Liver (tissue), 9 donors: ENCODE results near the gene PPP6R3. TPM values are rescaled to one million over a fixed set of nuclear protein-coding genes. Genes with fewer than 3 reads are reported as not detected.

Experiments used
- DNase-seq: peaks from one replicate; pipeline ENCODE4 v3.0.0-alpha.2; 2017; ENCODE audit warnings: low spot score
- H3K27ac ChIP-seq, 2 donors: one replicate each; pipeline ENCODE4 v1.7.0; 2013; ENCODE audit warnings: inconsistent platforms in 2 of 2, low read length in 2 of 2, control low read depth in 1 of 2, low read depth in 1 of 2, mild to moderate bottlenecking in 1 of 2
- H3K27me3 ChIP-seq, 4 donors: one replicate each; pipeline versions ENCODE4 v1.6.1 to v1.7.0; 2013; ENCODE audit warnings: low read length in 3 of 4, inconsistent platforms in 1 of 4, mild to moderate bottlenecking in 1 of 4, moderate library complexity in 1 of 4; ENCODE audit not compliant: control insufficient read depth in 4 of 4, insufficient read depth in 4 of 4
- H3K36me3 ChIP-seq, 4 donors: one replicate each; pipeline versions ENCODE4 v1.6.1 to v1.7.0; 2013; ENCODE audit warnings: low read length in 3 of 4, mild to moderate bottlenecking in 3 of 4, low read depth in 1 of 4, moderate library complexity in 1 of 4; ENCODE audit not compliant: control insufficient read depth in 4 of 4, insufficient read depth in 3 of 4
- H3K4me1 ChIP-seq, 4 donors: one replicate each; pipeline versions ENCODE4 v1.6.1 to v1.7.0; 2013; ENCODE audit warnings: low read length in 3 of 4, mild to moderate bottlenecking in 3 of 4, moderate library complexity in 1 of 4; ENCODE audit not compliant: control insufficient read depth in 4 of 4, insufficient read depth in 4 of 4
- H3K4me3 ChIP-seq, 3 donors: one replicate each; pipeline versions ENCODE4 v1.6.1 to v1.7.0; 2013; ENCODE audit warnings: low read length in 3 of 3, control low read depth in 1 of 3, low read depth in 1 of 3, mild to moderate bottlenecking in 1 of 3
- H3K9ac ChIP-seq, 2 donors: one replicate each; pipeline ENCODE4 v1.7.0; 2013; ENCODE audit warnings: low read length in 2 of 2, mild to moderate bottlenecking in 2 of 2, moderate library complexity in 2 of 2, control low read depth in 1 of 2, low read depth in 1 of 2
- H3K9me3 ChIP-seq, 4 donors: one replicate each; pipeline versions ENCODE4 v1.6.1 to v1.7.0; 2013; ENCODE audit warnings: low read length in 3 of 4; ENCODE audit not compliant: control insufficient read depth in 4 of 4
- EGR1 ChIP-seq, 2 donors: IDR thresholded peaks; 2 replicates each; pipeline ENCODE4 v1.6.1; 2016 to 2018; ENCODE audit warnings: antibody characterized with exemption in 2 of 2, low read depth in 2 of 2
- FOXA1 ChIP-seq: IDR thresholded peaks from 2 replicates; pipeline ENCODE4 v1.6.1; 2016; ENCODE audit warnings: antibody characterized with exemption
- FOXA2 ChIP-seq: IDR thresholded peaks from 2 replicates; pipeline ENCODE4 v1.6.1; 2016; ENCODE audit warnings: antibody characterized with exemption
- HNF4A ChIP-seq, 2 donors: conservative IDR thresholded peaks; 2 replicates each; pipeline ENCODE4 v1.6.1; 2016; ENCODE audit warnings: antibody characterized with exemption in 2 of 2, mild to moderate bottlenecking in 2 of 2
- HNF4G ChIP-seq: IDR thresholded peaks from 2 replicates; pipeline ENCODE4 v1.6.1; 2016; ENCODE audit warnings: antibody characterized with exemption
- NR2F2 ChIP-seq: IDR thresholded peaks from 2 replicates; pipeline ENCODE4 v1.6.1; 2016; ENCODE audit warnings: antibody characterized with exemption
- REST ChIP-seq: IDR thresholded peaks from 2 replicates; pipeline ENCODE4 v1.6.1; 2016; ENCODE audit warnings: antibody characterized with exemption, mild to moderate bottlenecking
- RXRA ChIP-seq, 2 donors: IDR thresholded peaks; 2 replicates each; pipeline ENCODE4 v1.6.1; 2017 to 2018; ENCODE audit warnings: antibody characterized with exemption in 2 of 2, mild to moderate bottlenecking in 1 of 2
- SP1 ChIP-seq: IDR thresholded peaks from 2 replicates; pipeline ENCODE4 v1.6.1; 2018; ENCODE audit warnings: antibody characterized with exemption, mild to moderate bottlenecking
- TAF1 ChIP-seq: conservative IDR thresholded peaks from 2 replicates; pipeline ENCODE4 v1.6.1; 2016; ENCODE audit warnings: antibody characterized with exemption, mild to moderate bottlenecking
- WGBS: extraction: QIAGEN DNeasy Blood & Tissue Kit; methylation state at CpG from one replicate; pipeline ENCODE4 v1.1.7; 2013; 5-methylcytosine and 5-hydroxymethylcytosine counted together
- polyA plus RNA-seq, 2 donors: library from polyadenylated mRNA; stranded (reverse) in 1 of 2; unstranded in 1 of 2; fragments of 200-250 nt in 1 of 2; fragments of >200 nt in 1 of 2; fragmentation: Nextera tagmentation in 1 of 2; extraction: Ambion mirVana in 1 of 2; gene quantifications; one replicate each; pipeline versions ENCODE4 v1.2.1 to v1.2.3, GENCODE V29; 2013 to 2015
- total RNA-seq, 2 donors: library from RNA; depleted of rRNA; stranded (reverse); fragments of >200 nt; gene quantifications; one replicate each; pipeline ENCODE4 v1.2.3, GENCODE V29; 2014
- TF ChIP-seq, protein P1 (sequence below): IDR thresholded peaks from 2 replicates; pipeline ENCODE4 v1.6.1; 2016; ENCODE audit warnings: antibody characterized with exemption
- TF ChIP-seq, protein P2 (sequence below): IDR thresholded peaks from 2 replicates; pipeline ENCODE4 v1.6.1; 2016; ENCODE audit warnings: antibody characterized with exemption
- donor health status: healthy.
- donor health status: healthy.
- donor health status: healthy.
- donor health status: healthy.
- donor health status: healthy.

Gene PPP6R3
- total and polyA plus RNA-seq, 4 donors, result 12.3 to 101 (median 58.1) TPM

GRCh38 chr11:68509066-68509465 lies 48.5 kb downstream of the PPP6R3 start:
- TF ChIP-seq HNF4G (no peak), EGR1 (IDR thresholded peaks at IDR 0.05; ENCODE audit: low read depth in 2 of 2) (no peak), REST (no peak), FOXA1 (no peak), FOXA2 (no peak)
- TF ChIP-seq, protein P1, sequence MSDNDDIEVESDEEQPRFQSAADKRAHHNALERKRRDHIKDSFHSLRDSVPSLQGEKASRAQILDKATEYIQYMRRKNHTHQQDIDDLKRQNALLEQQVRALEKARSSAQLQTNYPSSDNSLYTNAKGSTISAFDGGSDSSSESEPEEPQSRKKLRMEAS, result no peak
- Histone ChIP-seq H3K36me3 (peaks cover 0 to 6% (median 1%) of the 10 kb centered on the region in 4 donors), H3K27me3 (no peaks in the 10 kb centered on the region), H3K27ac (no peak overlapping the region), H3K4me3 (no peak overlapping the region), H3K9ac (no peak overlapping the region), H3K4me1 (peaks cover 2 to 9% (median 4%) of the 10 kb centered on the region in 4 donors), H3K9me3 (no peaks in the 10 kb centered on the region)
- no peak for DNase-seq
- WGBS, result 77% methylated on average over 4 of the region's 4 CpGs

- peaks cover 0 to 6% (median 1%) of the 10 kb centered on the region in 4 donors for H3K36me3 ChIP-seq
- H3K9ac ChIP-seq, result no peak overlapping the region
- peaks cover 0 to 6% (median 3%) of the 10 kb centered on the region in 4 donors for H3K4me1 ChIP-seq
- H3K4me3 ChIP-seq, result no peak overlapping the region
- no peaks in the 10 kb centered on the region for H3K9me3 ChIP-seq
- no peaks in the 10 kb centered on the region for H3K27me3 ChIP-seq
- TF ChIP-seq RXRA (IDR thresholded peaks at IDR 0.05) (no peak), HNF4G (no peak), SP1 (no peak), HNF4A (conservative IDR thresholded peaks at IDR 0.05) (peak in 1 of 2 donors; percentile 14), TAF1 (no peak), NR2F2 (no peak), REST (no peak)
- TF ChIP-seq, protein P2, sequence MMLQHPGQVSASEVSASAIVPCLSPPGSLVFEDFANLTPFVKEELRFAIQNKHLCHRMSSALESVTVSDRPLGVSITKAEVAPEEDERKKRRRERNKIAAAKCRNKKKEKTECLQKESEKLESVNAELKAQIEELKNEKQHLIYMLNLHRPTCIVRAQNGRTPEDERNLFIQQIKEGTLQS, result no peak
- 92% methylated on average over 6 of the region's 6 CpGs for WGBS
- no peak overlapping the region for H3K27ac ChIP-seq
- DNase-seq, result no peak
These were observed 53.5 kb downstream of the PPP6R3 start for GRCh38 chr11:68513930-68514487.
